ENCODE results near the gene LYRM7.
"Not testable (repeated sequence)": the region's sequence is repeated elsewhere in the genome, so short reads cannot be mapped to it uniquely, and the experiment has no call there.

Gene LYRM7

GRCh38 chr5:131170540-131171275 lies at the start of gene LYRM7:
TSS of gene LYRM7 (plus strand) at chr5:131170944. CDS start at chr5:131171021, 77 bp downstream.
- peak; percentile 99 for DNase-seq

DNA sequence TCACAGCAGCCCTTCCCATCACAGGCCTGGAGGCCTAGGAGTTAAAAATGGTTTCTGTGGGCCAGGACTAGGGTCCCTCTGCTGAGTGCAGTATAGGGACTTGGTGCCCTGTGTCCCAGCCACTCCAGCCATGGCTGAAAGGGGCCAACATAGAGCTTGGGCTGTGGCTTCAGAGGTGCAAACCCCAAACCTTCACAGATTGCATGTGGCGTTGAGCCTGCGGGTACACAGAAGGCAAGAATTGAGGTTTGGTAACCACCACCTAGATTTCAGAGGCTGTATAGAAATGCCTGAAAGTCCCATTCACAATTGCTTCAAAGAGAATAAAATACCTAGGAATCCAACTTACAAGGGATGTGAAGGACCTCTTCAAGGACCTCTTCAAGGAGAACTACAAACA lies 43.5 kb upstream of the LYRM7 start:
- not testable (repeated sequence) for DNase-seq

- DNase-seq: no peak
These were observed 41.4 kb upstream of the LYRM7 start for GRCh38 chr5:131129306-131129705.

DNA sequence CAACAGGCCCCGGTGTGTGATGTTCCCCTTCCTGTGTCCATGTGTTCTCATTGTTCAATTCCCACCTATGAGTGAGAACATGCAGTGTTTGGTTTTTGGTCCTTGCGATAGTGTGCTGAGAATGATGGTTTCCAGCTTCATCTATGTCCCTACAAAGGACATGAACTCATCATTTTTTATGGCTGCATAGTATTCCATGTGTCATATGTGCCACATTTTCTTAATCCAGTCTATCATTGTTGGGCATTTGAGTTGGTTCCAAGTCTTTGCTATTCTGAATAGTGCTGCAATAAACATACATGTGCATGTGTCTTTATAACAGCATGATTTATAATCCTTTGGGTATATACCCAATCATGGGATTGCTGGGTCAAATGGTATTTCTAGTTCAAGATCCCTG lies 37.7 kb upstream of the LYRM7 start:
- not testable (repeated sequence) for DNase-seq

DNA sequence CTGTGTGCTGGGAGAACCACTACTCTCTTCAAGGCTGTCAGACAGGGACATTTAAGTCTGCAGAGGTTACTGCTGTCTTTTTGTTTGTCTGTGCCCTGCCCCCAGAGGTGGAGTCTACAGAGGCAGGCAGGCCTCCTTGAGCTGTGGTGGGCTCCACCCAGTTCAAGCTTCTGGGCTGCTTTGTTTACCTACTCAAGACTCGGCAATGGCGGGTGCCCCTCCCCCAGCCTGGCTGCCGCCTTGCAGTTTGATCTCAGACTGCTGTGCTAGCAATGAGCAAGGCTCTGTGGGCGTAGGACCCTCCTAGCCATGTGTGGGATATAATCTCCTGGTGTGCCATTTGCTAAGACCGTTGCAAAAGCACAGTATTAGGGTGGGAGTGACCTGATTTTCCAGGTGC lies 32.3 kb upstream of the LYRM7 start:
- not testable (repeated sequence) for DNase-seq

- no peak for DNase-seq
These were observed 31.4 kb upstream of the LYRM7 start for GRCh38 chr5:131139321-131139720.

DNA sequence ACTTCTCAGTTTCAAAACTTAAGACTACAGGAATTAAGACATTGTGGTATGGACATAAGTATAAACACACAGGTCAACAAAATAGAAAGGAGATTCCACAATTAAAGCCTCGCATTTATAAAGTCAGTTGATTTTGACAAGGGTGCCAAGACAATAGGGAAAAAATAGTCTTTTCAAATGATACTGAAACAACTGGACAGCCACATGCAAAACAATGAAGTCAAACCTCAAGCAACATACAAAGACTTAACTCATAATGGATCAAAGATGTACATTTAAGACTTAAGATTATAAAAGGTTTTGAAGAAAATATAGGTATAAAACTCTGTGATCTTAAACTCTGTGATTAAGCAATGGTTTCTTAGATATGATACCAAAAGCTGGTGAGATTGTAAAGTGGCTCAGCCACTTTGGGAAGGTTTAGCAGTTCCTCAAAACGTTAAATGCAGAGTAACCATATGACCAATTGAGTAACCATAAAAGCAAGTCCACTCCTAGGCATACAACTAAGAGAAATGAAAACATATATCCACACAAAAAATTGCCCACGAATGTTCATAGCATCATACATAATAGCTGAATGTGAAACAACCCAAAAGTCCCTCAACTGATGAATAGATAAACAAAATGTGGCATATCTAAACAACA lies 27.6 kb upstream of the LYRM7 start:
- DNase-seq: peak; percentile 34

- DNase-seq: no peak
These were observed 23.5 kb upstream of the LYRM7 start for GRCh38 chr5:131147258-131147657.

DNA sequence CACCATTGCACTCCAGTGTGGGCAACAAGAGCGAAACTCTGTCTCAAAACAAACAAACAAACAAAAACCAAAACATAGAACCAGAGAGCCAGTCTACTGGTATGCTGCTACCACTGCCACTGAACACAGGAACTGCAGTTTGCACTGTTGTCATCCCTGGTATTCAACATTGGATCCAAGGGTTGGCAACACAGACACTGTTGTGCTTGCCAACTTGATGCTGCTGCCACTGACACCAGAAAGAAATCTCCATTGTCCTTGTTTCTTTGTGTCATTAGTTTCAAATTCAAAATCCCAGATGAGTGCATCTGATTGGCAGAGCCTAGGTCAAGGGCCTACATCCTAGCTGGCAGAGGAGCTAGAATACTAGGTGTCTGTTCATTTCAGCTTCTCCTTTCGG lies 21.9 kb upstream of the LYRM7 start:
- DNase-seq: no peak

DNA sequence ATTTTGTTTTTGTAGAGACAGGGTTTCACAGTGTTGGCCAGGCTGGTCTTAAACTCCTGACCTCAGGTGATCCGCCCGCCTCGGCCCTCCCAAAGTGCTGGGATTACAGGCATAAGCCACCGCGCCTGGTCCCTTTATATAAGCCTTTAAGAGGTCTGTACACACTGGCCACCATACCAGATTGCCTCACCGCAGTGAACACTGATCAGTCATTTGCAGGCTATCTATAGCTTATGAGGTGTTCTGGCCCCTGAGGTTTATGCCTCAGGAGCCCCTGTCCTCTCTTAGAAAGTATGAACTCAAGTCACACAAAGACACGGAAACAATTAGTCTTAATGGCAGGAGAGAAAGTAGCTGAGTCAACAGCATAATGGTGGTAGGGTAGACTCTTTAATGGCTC lies 20.3 kb upstream of the LYRM7 start:
- no peak for DNase-seq

- DNase-seq: no peak
These were observed 19.5 kb upstream of the LYRM7 start for GRCh38 chr5:131151216-131151615.

- no peak for DNase-seq
These were observed 14.4 kb upstream of the LYRM7 start for GRCh38 chr5:131156385-131156784.

DNA sequence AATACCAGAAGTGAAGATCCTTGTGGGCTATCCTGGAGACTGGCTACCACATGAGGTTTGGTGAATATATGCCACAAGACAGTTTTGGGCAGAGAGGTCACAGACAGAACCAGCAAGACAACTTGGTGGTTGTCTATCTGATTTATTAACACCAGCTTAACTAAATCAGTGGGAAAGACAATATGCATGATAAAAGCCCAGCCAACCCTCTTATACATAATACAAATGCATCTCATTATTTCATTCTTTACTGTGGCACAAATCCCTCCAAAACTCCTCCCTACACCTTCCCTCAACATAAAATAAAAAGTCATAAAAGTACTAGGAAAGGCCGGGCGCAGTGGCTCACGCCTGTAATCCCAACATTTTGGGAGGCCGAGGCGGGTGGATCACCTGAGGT lies 13.8 kb upstream of the LYRM7 start:
- no peak for DNase-seq

- no peak for DNase-seq
These were observed 10.6 kb upstream of the LYRM7 start for GRCh38 chr5:131160134-131160533.

- DNase-seq: peak; percentile 60
These were observed 7.2 kb upstream of the LYRM7 start for GRCh38 chr5:131163276-131164119.

DNA sequence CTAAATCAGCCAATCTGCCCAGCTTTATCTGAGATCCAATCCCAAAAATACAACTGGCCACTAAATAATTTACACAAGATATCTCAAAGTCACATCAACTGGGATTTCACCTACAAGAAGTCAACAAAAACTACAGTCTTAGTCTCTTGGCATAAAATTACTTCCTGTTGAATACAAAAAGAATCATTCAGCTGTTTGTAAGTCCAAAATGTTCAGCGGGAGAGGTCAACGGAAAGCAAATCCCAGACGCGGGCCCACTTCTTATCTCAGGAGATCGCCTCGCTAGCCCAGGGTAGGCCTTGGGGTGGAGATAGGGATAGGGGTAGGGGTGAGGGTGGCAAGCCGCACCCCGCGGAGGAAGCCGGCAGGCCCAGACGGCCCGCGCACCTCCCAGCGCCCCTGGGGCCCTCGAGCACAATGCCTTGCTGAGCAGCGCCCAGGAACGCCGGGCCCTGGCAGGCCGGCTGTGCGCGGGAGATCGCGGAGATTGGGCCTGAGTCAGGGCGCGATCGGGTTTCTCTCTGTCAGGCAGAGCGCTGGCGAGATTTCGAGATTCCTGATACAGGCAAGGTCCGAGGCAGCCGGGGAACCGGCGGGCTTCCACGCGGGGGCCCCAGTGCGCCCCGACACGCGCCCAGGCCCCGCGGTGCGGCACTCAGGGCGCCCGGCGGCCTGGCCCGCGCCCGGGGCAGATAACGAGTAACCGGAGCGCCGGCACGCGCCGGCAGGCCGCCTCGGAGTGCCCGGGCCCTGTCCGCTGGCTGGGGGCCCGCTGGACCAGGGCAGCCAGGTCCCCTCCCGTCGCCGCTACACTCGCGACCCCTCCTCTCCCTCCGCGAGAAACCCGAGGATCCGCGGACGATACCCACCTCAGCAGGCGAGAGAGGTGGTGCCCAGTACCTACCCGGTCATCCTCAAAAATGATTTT lies 6.3 kb upstream of the LYRM7 start:
- DNase-seq: peak; percentile 78

DNA sequence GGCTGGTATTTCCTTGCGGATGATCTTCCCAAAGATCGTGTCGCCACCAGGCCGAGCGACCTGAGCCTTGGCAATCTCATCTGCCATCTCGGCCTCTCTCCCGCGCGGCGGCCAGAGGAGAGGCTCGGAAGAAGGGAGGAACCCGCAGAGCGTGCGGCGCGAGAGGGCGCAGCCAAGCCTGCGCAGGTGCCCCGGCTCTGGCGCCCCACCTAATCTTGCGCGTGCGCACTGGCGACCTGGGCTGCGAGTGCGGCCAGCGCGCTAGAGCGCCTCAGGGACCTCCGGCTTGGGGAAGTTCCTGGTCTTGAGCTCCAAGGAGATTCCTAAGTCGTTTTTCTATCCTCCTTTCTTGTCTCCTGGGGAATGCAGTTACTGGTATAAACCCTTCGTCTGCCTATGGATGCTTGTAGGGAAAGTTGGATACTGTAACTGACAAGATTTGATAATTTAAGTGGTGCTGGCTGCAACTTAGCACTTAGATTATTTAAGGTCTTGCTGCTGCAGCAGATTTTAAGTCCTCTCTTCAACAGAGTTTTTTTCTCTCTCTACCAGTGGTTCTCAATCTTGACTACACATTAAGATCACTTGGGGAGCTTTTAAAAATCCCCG lies 5.5 kb upstream of the LYRM7 start, which contains the start of gene HINT1:
Gene HINT1, minus strand, starts transcription at position 138 of the 609 bp plus-strand sequence. Its CDS starts 51 bp downstream, at position 87.
- DNase-seq: peak; percentile 94

- no peak for DNase-seq
These were observed 3.1 kb upstream of the LYRM7 start for GRCh38 chr5:131167615-131168014.

DNA sequence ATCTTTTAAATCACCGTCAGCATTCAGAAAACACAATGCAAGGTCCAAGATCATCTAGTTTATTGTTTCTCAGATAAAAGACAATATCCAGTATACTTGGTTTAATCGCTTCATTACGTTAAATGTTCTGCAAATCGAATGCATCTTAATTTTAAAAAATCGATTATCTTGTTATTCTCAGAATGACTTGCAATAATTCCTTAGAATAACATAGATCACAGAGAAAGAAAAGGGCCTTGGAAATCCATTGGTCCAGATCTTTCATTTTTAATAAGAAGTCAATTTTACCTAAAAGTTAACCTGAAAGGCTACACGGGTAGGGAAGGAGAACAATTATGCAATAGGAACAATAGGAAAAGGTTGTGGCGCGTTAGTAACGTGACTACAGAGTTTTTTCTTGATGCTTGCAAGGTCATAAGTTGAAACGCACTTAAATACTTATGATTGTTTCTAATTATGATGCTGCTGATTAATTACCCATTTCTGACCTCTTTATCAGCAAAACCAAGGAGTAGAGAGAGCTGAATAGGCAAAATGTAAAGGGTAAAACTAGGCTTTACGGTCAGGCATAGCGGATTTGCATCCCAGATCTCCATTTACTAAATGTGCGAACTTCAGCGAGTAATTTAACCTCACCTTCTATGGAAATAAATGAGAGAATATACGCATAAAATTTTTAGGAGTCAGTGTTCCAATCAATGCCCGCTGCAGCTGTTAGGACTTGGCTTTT lies 769 bp upstream of the LYRM7 start:
- no peak for DNase-seq

- no peak for DNase-seq
These were observed 599 bp downstream of the LYRM7 start for GRCh38 chr5:131171276-131171810.

DNA sequence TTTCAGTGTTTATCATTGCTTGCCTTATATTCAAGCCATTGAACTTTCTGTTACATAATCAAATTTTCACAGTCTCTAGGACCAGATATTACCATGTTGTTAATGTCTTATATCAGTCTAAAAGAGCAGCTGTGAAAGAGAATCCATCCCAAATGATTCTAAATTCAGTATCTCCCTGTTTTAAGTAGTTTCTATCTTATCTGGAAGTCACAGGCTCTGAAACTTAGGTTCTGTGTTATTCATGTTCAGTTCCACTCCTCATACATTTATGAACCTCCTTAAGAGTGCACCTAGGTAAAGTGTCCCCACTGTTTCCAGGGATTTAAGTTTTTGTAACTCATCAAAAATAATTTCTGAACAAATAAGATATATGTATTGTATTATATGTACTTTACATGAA lies 9.7 kb downstream of the LYRM7 start:
- no peak for DNase-seq

Measured in suppressor macrophage treated with lipopolysaccharide for 4 hours (primary cell).